Sigmoid colon (tissue), 4 donors: ENCODE measurements around the gene GMNC.

Experiments
- EP300 ChIP-seq, 4 donors: sonication (generic); formaldehyde crosslinking; IDR thresholded peaks; one replicate each; pipeline ENCODE4 v1.6.1; 2017; ENCODE audit warnings: antibody characterized with exemption in 4 of 4
- POLR2AphosphoS5 ChIP-seq, 4 donors: sonication (generic); formaldehyde crosslinking; IDR thresholded peaks; one replicate each; pipeline ENCODE4 v1.6.1; 2017; ENCODE audit warnings: antibody characterized with exemption in 4 of 4
- TF ChIP-seq, protein P1 (sequence below), 4 experiments: fragments of 450-650 bp in 3 of 4; fragments of 200-600 bp in 1 of 4; IDR thresholded peaks; one replicate each; pipeline ENCODE4 v1.5.1; 2016 to 2019; ENCODE audit warnings: antibody characterized with exemption in 4 of 4, mild to moderate bottlenecking in 3 of 4, moderate library complexity in 2 of 4

GRCh38 chr3:190867071-190867470 is 4.6 kb upstream of the GMNC start:
- TF ChIP-seq POLR2AphosphoS5 (IDR thresholded peaks at IDR 0.05) (no peak), EP300 (IDR thresholded peaks at IDR 0.05) (no peak)
- TF ChIP-seq, protein P1, sequence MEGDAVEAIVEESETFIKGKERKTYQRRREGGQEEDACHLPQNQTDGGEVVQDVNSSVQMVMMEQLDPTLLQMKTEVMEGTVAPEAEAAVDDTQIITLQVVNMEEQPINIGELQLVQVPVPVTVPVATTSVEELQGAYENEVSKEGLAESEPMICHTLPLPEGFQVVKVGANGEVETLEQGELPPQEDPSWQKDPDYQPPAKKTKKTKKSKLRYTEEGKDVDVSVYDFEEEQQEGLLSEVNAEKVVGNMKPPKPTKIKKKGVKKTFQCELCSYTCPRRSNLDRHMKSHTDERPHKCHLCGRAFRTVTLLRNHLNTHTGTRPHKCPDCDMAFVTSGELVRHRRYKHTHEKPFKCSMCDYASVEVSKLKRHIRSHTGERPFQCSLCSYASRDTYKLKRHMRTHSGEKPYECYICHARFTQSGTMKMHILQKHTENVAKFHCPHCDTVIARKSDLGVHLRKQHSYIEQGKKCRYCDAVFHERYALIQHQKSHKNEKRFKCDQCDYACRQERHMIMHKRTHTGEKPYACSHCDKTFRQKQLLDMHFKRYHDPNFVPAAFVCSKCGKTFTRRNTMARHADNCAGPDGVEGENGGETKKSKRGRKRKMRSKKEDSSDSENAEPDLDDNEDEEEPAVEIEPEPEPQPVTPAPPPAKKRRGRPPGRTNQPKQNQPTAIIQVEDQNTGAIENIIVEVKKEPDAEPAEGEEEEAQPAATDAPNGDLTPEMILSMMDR (IDR thresholded peaks at IDR 0.05) = no peak
